HUES64 (cell line): ENCODE results near the gene TMEM9.

ENCODE experiments used
- H3K27ac ChIP-seq: 2 replicates; pipeline ENCODE4 v1.7.0; 2013; ENCODE audit warnings: low read depth, low read length, inconsistent platforms
- H3K27me3 ChIP-seq: 2 replicates; pipeline ENCODE4 v1.6.1; 2013; ENCODE audit warnings: mild to moderate bottlenecking, low read length; ENCODE audit not compliant: insufficient read depth
- H3K36me3 ChIP-seq: 2 replicates; pipeline ENCODE4 v1.6.1; 2013; ENCODE audit warnings: mild to moderate bottlenecking, low read length; ENCODE audit not compliant: insufficient read depth
- H3K4me1 ChIP-seq: 2 replicates; pipeline ENCODE4 v1.6.1; 2013; ENCODE audit warnings: mild to moderate bottlenecking, low read length, moderate library complexity; ENCODE audit not compliant: insufficient read depth
- H3K4me3 ChIP-seq: 2 replicates; pipeline ENCODE4 v1.5.1; 2013; ENCODE audit warnings: mild to moderate bottlenecking, low read length, moderate library complexity
- H3K9ac ChIP-seq: 2 replicates; pipeline ENCODE4 v1.6.1; 2013; ENCODE audit warnings: mild to moderate bottlenecking, low read depth, low read length
- H3K9me3 ChIP-seq: 2 replicates; pipeline ENCODE4 v1.6.1; 2013; ENCODE audit warnings: low read depth, low read length; ENCODE audit not compliant: insufficient read depth
- WGBS: fragments of 150-250, 120-280 bp; methylation state at CpG from one replicate; pipeline ENCODE4 v1.1.7; 2013; ENCODE audit warnings: missing lambda C conversion rate; 5-methylcytosine and 5-hydroxymethylcytosine counted together

TMEM9 gene

GRCh38 chr1:201088395-201088794, 65.9 kb downstream of the TMEM9 start:
- 87% methylated on average over 3 of the region's 4 CpGs for WGBS
- no peak overlapping the region for H3K9ac ChIP-seq
- H3K4me1 ChIP-seq = no peaks in the 10 kb centered on the region; the same call in 1 of the 2 replicates
- H3K4me3 ChIP-seq = no peak overlapping the region
- H3K27ac ChIP-seq = no peak overlapping the region
- no peaks in the 10 kb centered on the region for H3K9me3 ChIP-seq
- no peaks in the 10 kb centered on the region for H3K27me3 ChIP-seq
- no peaks in the 10 kb centered on the region for H3K36me3 ChIP-seq

GRCh38 chr1:201085902-201086735, 68.2 kb downstream of the TMEM9 start:
- 72% methylated on average over 11 of the region's 12 CpGs for WGBS
- Histone ChIP-seq H3K4me3 (no peak overlapping the region), H3K9ac (no peak overlapping the region), H3K9me3 (no peaks in the 10 kb centered on the region), H3K27ac (no peak overlapping the region), H3K27me3 (no peaks in the 10 kb centered on the region), H3K4me1 (no peaks in the 10 kb centered on the region; the same call in 1 of the 2 replicates), H3K36me3 (no peaks in the 10 kb centered on the region)
